Trophoblast cell (in vitro differentiated cells and primary cell): ENCODE measurements around the gene SPNS1.
A peak's percentile ranks its signal among the peaks of the same experiment; 100 is the strongest.
"Not testable (repeated sequence)": the region's sequence is repeated elsewhere in the genome, so short reads cannot be mapped to it uniquely, and the experiment has no call there.

Source experiments
- DNase-seq, 2 donors: peaks; one replicate each; pipeline ENCODE4 v3.0.0-alpha.2; 2016
- H2AFZ ChIP-seq: 2 replicates; pipeline ENCODE4 v1.6.1; 2013; ENCODE audit warnings: low read length, moderate library complexity, mild to moderate bottlenecking; ENCODE audit not compliant: insufficient read depth, poor library complexity
- H2AK5ac ChIP-seq: 2 replicates; pipeline ENCODE4 v1.6.1; 2013; ENCODE audit warnings: mild to moderate bottlenecking, low read length
- H2BK120ac ChIP-seq: 2 replicates; pipeline ENCODE4 v1.6.1; 2013; ENCODE audit warnings: low read length, mild to moderate bottlenecking, moderate library complexity; ENCODE audit not compliant: insufficient read depth, poor library complexity
- H2BK12ac ChIP-seq: 2 replicates; pipeline ENCODE4 v1.6.1; 2013; ENCODE audit warnings: mild to moderate bottlenecking, low read length, moderate library complexity
- H2BK5ac ChIP-seq: 2 replicates; pipeline ENCODE4 v1.6.1; 2013; ENCODE audit warnings: low read length, low read depth, moderate library complexity, mild to moderate bottlenecking; ENCODE audit not compliant: poor library complexity
- H3K14ac ChIP-seq: 2 replicates; pipeline ENCODE4 v1.6.1; 2013; ENCODE audit warnings: mild to moderate bottlenecking, low read length
- H3K18ac ChIP-seq: 2 replicates; pipeline ENCODE4 v1.6.1; 2013; ENCODE audit warnings: mild to moderate bottlenecking, low read length
- H3K23ac ChIP-seq: 2 replicates; pipeline ENCODE4 v1.6.1; 2013; ENCODE audit warnings: low read length
- H3K27ac ChIP-seq: 2 replicates; pipeline ENCODE4 v1.5.1; 2013; ENCODE audit warnings: low read depth, mild to moderate bottlenecking, inconsistent platforms, low read length, moderate library complexity
- H3K27me3 ChIP-seq: 2 replicates; pipeline ENCODE4 v1.6.1; 2013; ENCODE audit warnings: inconsistent platforms, mild to moderate bottlenecking, low read length, moderate library complexity; ENCODE audit not compliant: insufficient read depth
- H3K36me3 ChIP-seq, 2 experiments: 1 replicate in 1 of 2; 2 replicates in 1 of 2; pipeline ENCODE4 v1.6.1; 2013; ENCODE audit warnings: low read length in 2 of 2, mild to moderate bottlenecking in 2 of 2, moderate library complexity in 1 of 2; ENCODE audit not compliant: insufficient read depth in 2 of 2, control insufficient read depth in 1 of 2
- H3K4ac ChIP-seq: 2 replicates; pipeline ENCODE4 v1.6.1; 2013; ENCODE audit warnings: low read depth, mild to moderate bottlenecking, low read length, moderate library complexity
- H3K4me1 ChIP-seq, 2 experiments: 1 replicate in 1 of 2; 2 replicates in 1 of 2; pipeline ENCODE4 v1.6.1; 2013; ENCODE audit warnings: low read length in 2 of 2, mild to moderate bottlenecking in 2 of 2, moderate library complexity in 1 of 2; ENCODE audit not compliant: insufficient read depth in 2 of 2, control insufficient read depth in 1 of 2
- H3K4me2 ChIP-seq: 2 replicates; pipeline ENCODE4 v1.6.1; 2013; ENCODE audit warnings: inconsistent platforms, mild to moderate bottlenecking, low read length, moderate library complexity
- H3K4me3 ChIP-seq: 2 replicates; pipeline ENCODE4 v1.5.1; 2013; ENCODE audit warnings: mild to moderate bottlenecking, low read depth, low read length, inconsistent platforms
- H3K79me1 ChIP-seq: one replicate; pipeline ENCODE4 v1.6.1; 2013; ENCODE audit warnings: low read length
- H3K79me2 ChIP-seq: 2 replicates; pipeline ENCODE4 v1.6.1; 2013; ENCODE audit warnings: low read length, mild to moderate bottlenecking; ENCODE audit not compliant: control insufficient read depth, insufficient read depth, poor library complexity
- H3K9ac ChIP-seq: 2 replicates; pipeline ENCODE4 v1.6.1; 2013; ENCODE audit warnings: mild to moderate bottlenecking, low read length
- H3K9me3 ChIP-seq: 2 replicates; pipeline ENCODE4 v1.6.1; 2013; ENCODE audit warnings: low read depth, mild to moderate bottlenecking, control low read depth, inconsistent platforms, low read length; ENCODE audit not compliant: insufficient read depth
- H4K12ac ChIP-seq: 2 replicates; pipeline ENCODE4 v1.6.1; 2013; ENCODE audit warnings: low read depth, mild to moderate bottlenecking, low read length, moderate library complexity
- H4K8ac ChIP-seq: 2 replicates; pipeline ENCODE4 v1.6.1; 2013; ENCODE audit warnings: low read depth, mild to moderate bottlenecking, low read length, moderate library complexity
- H4K91ac ChIP-seq: one replicate; pipeline ENCODE4 v1.6.1; 2013; ENCODE audit warnings: low read depth, mild to moderate bottlenecking, low read length, moderate library complexity
- WGBS: extraction: QIAGEN DNeasy Blood & Tissue Kit; methylation state at CpG from one replicate; pipeline ENCODE4 v1.1.7; 2013; ENCODE audit warnings: missing lambda C conversion rate; ENCODE audit not compliant: insufficient read length, insufficient coverage; ENCODE audit errors: extremely low coverage; 5-methylcytosine and 5-hydroxymethylcytosine counted together

Gene SPNS1

DNA sequence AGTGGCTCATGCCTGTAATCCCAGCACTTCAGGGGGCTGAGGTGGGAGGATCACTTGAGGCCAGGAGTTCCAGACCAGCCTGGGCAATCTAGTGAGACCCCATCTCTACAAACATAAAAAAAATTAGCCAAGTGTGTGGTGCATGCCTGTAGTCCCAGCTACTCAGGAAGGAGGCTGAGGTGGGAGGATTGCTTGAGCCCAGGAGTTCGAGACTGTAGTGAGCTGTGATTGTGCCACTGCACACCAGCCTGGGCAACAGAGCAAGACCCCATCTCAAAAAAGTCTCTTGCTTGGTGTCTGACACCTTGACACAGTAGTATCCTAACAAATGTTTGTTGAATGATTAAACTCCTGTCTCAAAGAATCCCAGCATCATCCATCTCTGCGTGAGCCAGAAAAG lies 4.9 kb upstream of the SPNS1 start:
- not testable (repeated sequence) for H3K4me3 ChIP-seq, H3K4ac ChIP-seq, H3K27me3 ChIP-seq, H3K18ac ChIP-seq, H3K79me1 ChIP-seq, H2BK12ac ChIP-seq, H2AK5ac ChIP-seq, H2AFZ ChIP-seq, H2BK5ac ChIP-seq, H3K4me2 ChIP-seq, H3K27ac ChIP-seq, H3K23ac ChIP-seq, DNase-seq, H3K9ac ChIP-seq, H3K9me3 ChIP-seq, H4K91ac ChIP-seq, H4K8ac ChIP-seq, H3K79me2 ChIP-seq, H3K36me3 ChIP-seq, H2BK120ac ChIP-seq, H4K12ac ChIP-seq, H3K4me1 ChIP-seq, H3K14ac ChIP-seq
- no CpG with 5 or more reads among the region's 2 CpGs for WGBS

DNA sequence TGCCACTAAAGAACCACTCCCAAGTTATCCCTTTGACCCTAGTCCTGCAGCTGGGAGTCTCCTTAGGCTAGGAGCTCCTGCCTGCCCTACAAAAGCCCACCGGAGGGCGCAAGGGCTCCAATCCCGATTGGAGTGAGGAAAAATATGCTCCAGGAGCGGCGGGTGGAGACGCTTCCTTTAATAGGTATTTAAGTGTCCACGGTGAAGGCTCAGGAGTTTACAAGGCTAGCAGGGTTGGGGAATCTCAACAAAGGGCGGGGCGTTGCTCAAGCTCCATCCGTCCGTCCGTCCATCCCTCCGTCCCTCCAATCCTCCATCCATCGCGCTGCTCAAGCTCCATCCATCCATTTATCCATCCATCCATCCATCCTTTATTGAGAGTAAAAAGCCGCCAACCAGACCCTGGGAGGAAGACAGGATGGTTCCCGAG lies 556 bp upstream of the SPNS1 start:
- H3K27me3 ChIP-seq, result no peaks in the 10 kb centered on the region
- no CpG with 5 or more reads among the region's 17 CpGs for WGBS
- H3K4me1 ChIP-seq, result peaks cover 5 to 6% of the 10 kb centered on the region in 2 experiments
- H3K4ac ChIP-seq, result no peak overlapping the region
- peak overlapping the region; percentile 74 for H3K4me2 ChIP-seq
- H3K27ac ChIP-seq, result peak overlapping the region; percentile 29
- peak overlapping the region; percentile 3 for H3K18ac ChIP-seq
- H2BK120ac ChIP-seq, result peak overlapping the region; percentile 29
- peaks cover 1% of the 10 kb centered on the region for H3K9me3 ChIP-seq
- H3K36me3 ChIP-seq, result peaks cover 7 to 13% of the 10 kb centered on the region in 2 experiments
- H4K91ac ChIP-seq, result peak overlapping the region; percentile 60
- H2BK12ac ChIP-seq, result no peak overlapping the region
- H3K79me2 ChIP-seq, result peaks cover 6% of the 10 kb centered on the region
- no peak overlapping the region for H3K23ac ChIP-seq
- peak overlapping the region; percentile 81 for H4K8ac ChIP-seq
- H3K14ac ChIP-seq, result peak overlapping the region; percentile 74
- H2BK5ac ChIP-seq, result peak overlapping the region; percentile 62
- no peak overlapping the region for H2AK5ac ChIP-seq
- peak overlapping the region; percentile 9 for H3K9ac ChIP-seq
- H4K12ac ChIP-seq, result peak overlapping the region; percentile 65
- peaks cover 9% of the 10 kb centered on the region for H3K79me1 ChIP-seq
- peak overlapping the region; percentile 38 for H2AFZ ChIP-seq
- H3K4me3 ChIP-seq, result peak overlapping the region; percentile 48
- DNase-seq, result peak; percentile 57 to 70

DNA sequence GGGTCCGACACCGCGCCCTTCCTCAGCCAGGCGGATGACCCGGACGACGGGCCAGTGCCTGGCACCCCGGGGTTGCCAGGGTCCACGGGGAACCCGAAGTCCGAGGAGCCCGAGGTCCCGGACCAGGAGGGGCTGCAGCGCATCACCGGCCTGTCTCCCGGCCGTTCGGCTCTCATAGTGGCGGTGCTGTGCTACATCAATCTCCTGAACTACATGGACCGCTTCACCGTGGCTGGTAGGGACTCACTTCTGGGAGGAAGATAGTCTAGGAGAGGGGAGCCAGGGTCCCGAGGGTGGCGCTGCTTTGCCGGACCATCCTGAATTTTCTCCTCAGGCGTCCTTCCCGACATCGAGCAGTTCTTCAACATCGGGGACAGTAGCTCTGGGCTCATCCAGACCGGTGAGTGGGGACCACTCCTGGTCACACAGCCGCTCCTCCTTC lies 601 bp downstream of the SPNS1 start:
- Histone ChIP-seq H2AFZ (peak overlapping the region; percentile 80), H3K27ac (no peak overlapping the region), H4K8ac (peak overlapping the region; percentile 99), H3K4me3 (peak overlapping the region; percentile 94), H3K4ac (peak overlapping the region; percentile 86), H2BK5ac (peak overlapping the region; percentile 18), H3K36me3 (peaks cover 11 to 18% of the 10 kb centered on the region in 2 experiments), H3K79me2 (peaks cover 6% of the 10 kb centered on the region), H3K9me3 (no peaks in the 10 kb centered on the region), H3K27me3 (no peaks in the 10 kb centered on the region), H3K9ac (peak overlapping the region; percentile 90), H3K23ac (no peak overlapping the region), H4K91ac (peak overlapping the region; percentile 59), H4K12ac (peak overlapping the region; percentile 96), H3K79me1 (peaks cover 9% of the 10 kb centered on the region), H3K4me1 (peaks cover 5 to 6% of the 10 kb centered on the region in 2 experiments), H3K14ac (peak overlapping the region; percentile 88), H2AK5ac (peak overlapping the region; percentile 44), H2BK12ac (no peak overlapping the region), H3K18ac (peak overlapping the region; percentile 79), H3K4me2 (peak overlapping the region; percentile 74), H2BK120ac (peak overlapping the region; percentile 27)
- no peak for DNase-seq
- no CpG with 5 or more reads among the region's 30 CpGs for WGBS

- WGBS, result no CpG with 5 or more reads among the region's 11 CpGs
Observed at GRCh38 chr16:28977703-28978662, 3.4 kb downstream of the SPNS1 start.

More at GRCh38 chr16:28977703-28978662, 3.4 kb downstream of the SPNS1 start:
- H2BK5ac ChIP-seq, result no peak overlapping the region
- H2AFZ ChIP-seq, result no peak overlapping the region
- H3K27ac ChIP-seq, result no peak overlapping the region
- H2BK120ac ChIP-seq, result no peak overlapping the region
- H3K79me1 ChIP-seq, result peaks cover 9% of the 10 kb centered on the region
- peaks cover 31 to 39% of the 10 kb centered on the region in 2 experiments for H3K36me3 ChIP-seq
- H2BK12ac ChIP-seq, result no peak overlapping the region
- no peak overlapping the region for H4K91ac ChIP-seq
- no peak overlapping the region for H3K4me3 ChIP-seq
- no peak overlapping the region for H3K4ac ChIP-seq
- H2AK5ac ChIP-seq, result no peak overlapping the region
- no peak overlapping the region for H3K4me2 ChIP-seq
- no peak overlapping the region for H3K14ac ChIP-seq
- no peak overlapping the region for H4K12ac ChIP-seq
- H3K18ac ChIP-seq, result no peak overlapping the region
- peaks cover 5 to 6% of the 10 kb centered on the region in 2 experiments for H3K4me1 ChIP-seq
- H4K8ac ChIP-seq, result no peak overlapping the region
- peaks cover 6% of the 10 kb centered on the region for H3K79me2 ChIP-seq
- DNase-seq, result peak; percentile 8 to 57
- no peak overlapping the region for H3K9ac ChIP-seq
- no peak overlapping the region for H3K23ac ChIP-seq
- H3K27me3 ChIP-seq, result no peaks in the 10 kb centered on the region
- no peaks in the 10 kb centered on the region for H3K9me3 ChIP-seq
